SK-N-DZ (cell line): ENCODE data around the gene REEP1.
"Not testable (repeated sequence)": the region's sequence is repeated elsewhere in the genome, so short reads cannot be mapped to it uniquely, and the experiment has no call there.

Experiments
- DNase-seq: peaks from one replicate; pipeline ENCODE4 v3.0.0-alpha.2; 2015; ENCODE audit warnings: low spot score

REEP1 gene

GRCh38 chr2:86345783-86346370, 8.5 kb upstream of the REEP1 start:
- not testable (repeated sequence) for DNase-seq

GRCh38 chr2:86344404-86344803, 7.0 kb upstream of the REEP1 start:
- DNase-seq: no peak

- DNase-seq: no peak
These were observed 5.1 kb upstream of the REEP1 start for GRCh38 chr2:86342488-86342887.

- no peak for DNase-seq
These were observed 4.0 kb upstream of the REEP1 start for GRCh38 chr2:86341470-86341869.

- no peak for DNase-seq
These were observed 1.4 kb upstream of the REEP1 start for GRCh38 chr2:86338778-86339295.

- DNase-seq: peak; percentile 19
These were observed 667 bp downstream of the REEP1 start for GRCh38 chr2:86336675-86337243.

- DNase-seq: no peak
These were observed 1.4 kb downstream of the REEP1 start for GRCh38 chr2:86335865-86336674.

GRCh38 chr2:86333378-86333777, 4.0 kb downstream of the REEP1 start:
- no peak for DNase-seq

GRCh38 chr2:86332654-86333053, 4.8 kb downstream of the REEP1 start:
- DNase-seq: no peak

- DNase-seq: no peak
These were observed 6.0 kb downstream of the REEP1 start for GRCh38 chr2:86331384-86331783.

GRCh38 chr2:86330001-86330400, 7.4 kb downstream of the REEP1 start:
- DNase-seq: no peak

- no peak for DNase-seq
These were observed 14.0 kb downstream of the REEP1 start for GRCh38 chr2:86323273-86324021.

GRCh38 chr2:86319700-86320580, 17.5 kb downstream of the REEP1 start:
- DNase-seq: no peak

GRCh38 chr2:86315084-86315483, 22.3 kb downstream of the REEP1 start:
- DNase-seq: no peak

GRCh38 chr2:86314125-86314524, 23.3 kb downstream of the REEP1 start:
- DNase-seq: no peak

GRCh38 chr2:86313341-86313740, 24.1 kb downstream of the REEP1 start:
- DNase-seq: no peak

- no peak for DNase-seq
These were observed 25.5 kb downstream of the REEP1 start for GRCh38 chr2:86311879-86312278.

- no peak for DNase-seq
These were observed 27.5 kb downstream of the REEP1 start for GRCh38 chr2:86309966-86310365.

- DNase-seq: no peak
These were observed 28.3 kb downstream of the REEP1 start for GRCh38 chr2:86308984-86309695.

- no peak for DNase-seq
These were observed 29.1 kb downstream of the REEP1 start for GRCh38 chr2:86308356-86308755.
